Stimulated activated CD8-positive, alpha-beta memory T cell treated with anti-CD3 and anti-CD28 coated beads, Interleukin-2, amount 100 ng/mL, for 48 hours (primary cell): Measurements from ENCODE around the gene ASPRV1.

ENCODE experiments used
- DNase-seq, 2 donors: peaks; one replicate each; pipeline ENCODE4 v3.0.0-alpha.2; 2020; ENCODE audit warnings: low read depth in 2 of 2

Gene ASPRV1

DNA sequence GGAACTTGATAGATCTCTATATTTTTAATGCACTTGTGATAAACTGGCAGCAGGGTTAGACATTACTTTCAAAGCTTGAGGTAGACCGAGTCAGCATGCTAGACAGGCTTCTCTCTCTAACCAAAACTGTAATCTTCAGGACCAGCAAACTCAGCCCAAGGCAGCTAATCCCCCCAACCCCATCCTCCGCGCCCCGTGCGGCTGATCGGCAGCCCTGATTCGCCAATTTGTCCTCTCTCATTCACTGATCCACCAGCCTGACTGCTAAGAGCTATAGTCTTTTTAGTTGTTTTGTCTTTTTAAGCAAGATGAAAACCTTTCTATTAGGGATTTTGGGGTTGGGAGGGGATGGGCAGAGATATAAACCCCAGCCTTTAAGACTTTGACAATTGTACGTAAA lies 20.7 kb downstream of the ASPRV1 start:
- no peak for DNase-seq

DNA sequence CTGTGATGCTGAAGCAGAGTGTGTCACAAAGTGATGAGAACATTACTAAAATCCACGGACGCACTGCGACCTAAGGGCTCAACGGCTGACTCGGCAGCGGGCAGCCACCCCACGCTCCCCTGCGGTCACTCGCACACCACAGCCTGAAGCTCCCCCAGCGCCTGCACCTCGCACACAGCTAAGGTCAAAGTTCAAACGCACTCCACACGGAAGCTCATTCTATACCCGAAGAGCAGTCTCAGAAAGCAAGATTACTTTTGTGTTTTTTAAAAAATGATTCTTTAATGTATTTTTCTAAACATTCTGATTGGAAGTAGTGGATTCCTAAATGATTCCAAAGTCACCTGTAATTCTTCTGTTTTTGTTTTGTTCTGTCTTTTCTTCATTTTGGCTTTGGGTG lies 21.7 kb downstream of the ASPRV1 start:
- no peak for DNase-seq

DNA sequence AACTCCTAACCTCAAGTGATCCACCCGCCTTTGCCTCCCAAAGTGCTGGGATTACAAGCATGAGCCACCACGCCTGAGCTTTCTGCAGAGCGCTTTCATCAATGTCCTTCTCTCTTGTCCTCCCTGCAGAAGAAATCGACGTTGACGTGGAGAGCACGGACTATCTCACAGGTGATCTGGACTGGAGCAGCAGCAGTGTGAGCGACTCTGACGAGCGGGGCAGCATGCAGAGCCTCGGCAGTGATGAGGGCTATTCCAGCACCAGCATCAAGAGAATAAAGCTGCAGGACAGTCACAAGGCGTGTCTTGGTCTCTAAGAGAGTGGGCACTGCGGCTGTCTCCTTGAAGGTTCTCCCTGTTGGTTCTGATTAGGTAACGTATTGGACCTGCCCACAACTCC lies 23.5 kb downstream of the ASPRV1 start:
- no peak for DNase-seq

DNA sequence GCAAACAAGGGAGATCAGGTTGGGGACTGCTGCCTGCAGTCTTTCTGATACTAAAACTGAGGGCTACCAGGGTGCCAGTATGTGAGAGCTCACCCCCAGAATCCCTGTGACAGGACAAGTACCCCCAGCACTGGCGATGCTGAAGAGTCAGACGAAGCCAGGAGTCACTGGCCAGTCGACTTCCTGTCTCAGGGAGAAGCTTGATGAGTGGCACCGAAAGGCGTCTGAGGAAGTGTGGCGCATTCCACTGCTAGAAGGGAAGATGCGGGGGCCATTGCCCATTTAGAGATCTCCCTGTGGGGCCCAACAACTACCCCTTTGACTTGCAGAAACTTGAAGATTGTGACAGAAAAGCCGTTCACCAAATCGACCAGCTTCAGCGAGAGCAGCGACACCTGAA lies 24.5 kb downstream of the ASPRV1 start:
- DNase-seq, result no peak

GRCh38 chr2:69935011-69935410 lies 26.4 kb downstream of the ASPRV1 start:
- no peak for DNase-seq

DNA sequence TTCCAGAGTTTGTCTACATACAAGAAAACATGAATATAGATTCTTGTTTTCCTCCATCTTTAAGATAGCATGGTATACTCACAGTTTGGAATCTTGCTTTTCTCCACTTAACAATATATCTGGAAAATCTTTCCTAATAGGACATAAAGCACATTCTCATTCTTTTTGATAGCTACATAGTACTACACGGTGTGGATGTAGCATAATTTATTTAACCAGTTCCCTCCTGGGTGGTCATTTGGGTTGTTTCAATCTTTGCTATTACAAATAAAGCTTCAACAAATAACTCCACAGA lies 26.9 kb downstream of the ASPRV1 start:
- no peak for DNase-seq

- DNase-seq, result no peak
Measured at GRCh38 chr2:69933839-69934613, 27.4 kb downstream of the ASPRV1 start.

DNA sequence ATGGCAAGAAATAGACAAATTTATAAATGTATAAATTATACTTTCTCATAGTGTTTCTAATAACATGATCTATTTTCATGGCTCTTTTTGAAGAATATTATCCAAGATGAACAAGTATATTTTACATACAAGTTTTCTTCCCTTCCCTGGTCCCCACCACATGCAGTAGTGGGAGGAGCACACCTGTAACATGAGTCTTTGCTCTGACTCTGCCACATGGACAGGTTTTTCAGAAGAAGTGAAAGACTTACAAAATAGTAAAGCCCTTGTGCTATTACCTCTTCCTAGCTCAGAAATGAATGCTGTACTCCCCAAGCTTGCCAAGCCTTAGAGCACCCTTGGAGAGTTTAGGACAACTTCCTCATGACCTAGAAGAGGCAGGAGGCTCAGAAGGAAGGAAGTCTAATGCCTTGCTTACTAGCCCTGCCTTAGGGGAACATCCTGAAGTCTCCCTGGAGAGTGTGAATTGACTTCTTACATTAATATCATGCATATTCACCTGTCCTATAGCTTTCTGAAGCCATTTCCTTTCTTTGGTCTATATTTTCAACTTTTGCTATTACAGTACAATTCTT lies 28.1 kb downstream of the ASPRV1 start:
- DNase-seq, result no peak

DNA sequence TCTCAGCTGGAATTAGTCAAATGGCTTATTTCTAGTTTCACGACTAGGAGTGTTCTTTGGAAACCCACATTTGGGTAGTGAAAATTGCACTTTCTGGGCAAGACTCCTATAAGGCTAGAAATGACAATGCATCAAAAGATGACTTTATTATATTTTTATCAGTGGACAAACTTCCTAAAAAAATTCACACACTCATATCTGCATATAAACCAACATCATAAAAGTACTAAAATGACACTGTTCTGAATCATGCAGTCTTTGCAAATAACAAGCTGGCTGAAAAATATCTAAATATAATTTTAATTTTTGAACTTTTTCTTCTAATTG lies 28.9 kb downstream of the ASPRV1 start:
- no peak for DNase-seq

DNA sequence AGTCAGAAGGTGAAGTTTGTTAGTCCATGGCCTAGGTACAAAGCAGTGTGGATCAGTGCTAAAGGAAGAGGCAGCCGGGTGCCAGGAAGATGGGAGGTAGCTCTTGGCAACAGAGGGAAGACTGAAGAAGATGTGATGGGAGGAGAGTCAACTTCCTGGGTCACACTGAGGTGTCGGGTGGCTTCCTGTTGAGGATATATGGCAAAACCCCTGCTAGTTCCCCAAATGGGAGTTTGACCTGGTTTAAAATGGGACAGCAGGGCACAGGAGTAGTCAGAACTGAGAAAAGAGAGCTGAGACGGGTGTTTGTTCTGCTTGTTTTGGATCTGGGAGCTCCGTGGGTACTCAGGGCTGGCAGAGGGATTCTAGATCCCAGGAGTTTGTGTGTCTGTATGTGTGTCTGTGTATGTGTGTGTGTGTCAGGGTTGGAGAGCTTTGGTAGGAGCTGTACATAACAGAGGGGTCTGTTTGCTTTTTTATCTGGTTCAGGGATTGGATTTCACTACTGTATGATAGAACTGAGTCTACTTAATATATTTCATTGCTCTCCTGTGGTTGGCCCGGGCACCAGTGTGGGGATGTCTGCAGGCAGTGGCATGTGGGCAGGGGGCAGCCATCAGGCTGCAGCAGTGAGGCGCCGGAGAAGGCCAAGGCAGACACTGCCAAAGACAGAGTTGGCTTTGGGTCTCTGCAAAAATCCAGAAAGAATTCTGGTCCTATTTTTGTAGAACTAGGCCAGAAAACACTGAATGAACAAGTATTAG lies 29.4 kb downstream of the ASPRV1 start:
- DNase-seq, result no peak

- DNase-seq, result no peak
Measured at GRCh38 chr2:69926849-69927515, 34.4 kb downstream of the ASPRV1 start.

DNA sequence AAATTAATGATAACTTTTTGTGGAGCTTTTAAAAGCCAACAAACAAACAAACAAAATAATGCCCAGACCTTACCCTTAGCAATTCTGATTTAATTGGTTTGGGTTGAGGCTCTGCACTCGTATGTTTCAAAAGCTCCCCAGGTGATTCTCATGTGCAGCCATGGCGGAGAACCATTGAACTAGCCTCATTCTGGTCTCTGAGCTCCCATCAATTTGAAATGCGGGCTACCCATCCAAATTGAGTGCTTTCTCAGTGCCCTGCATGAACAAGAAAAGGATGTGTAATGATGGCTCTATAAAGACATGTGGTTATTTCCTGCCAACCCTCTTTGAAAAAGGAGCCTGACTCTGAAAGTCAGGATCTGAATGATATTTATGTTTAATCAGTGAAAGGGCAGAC lies 38.3 kb downstream of the ASPRV1 start:
- no peak for DNase-seq

GRCh38 chr2:69918401-69918800 lies 43.0 kb downstream of the ASPRV1 start:
- no peak for DNase-seq

DNA sequence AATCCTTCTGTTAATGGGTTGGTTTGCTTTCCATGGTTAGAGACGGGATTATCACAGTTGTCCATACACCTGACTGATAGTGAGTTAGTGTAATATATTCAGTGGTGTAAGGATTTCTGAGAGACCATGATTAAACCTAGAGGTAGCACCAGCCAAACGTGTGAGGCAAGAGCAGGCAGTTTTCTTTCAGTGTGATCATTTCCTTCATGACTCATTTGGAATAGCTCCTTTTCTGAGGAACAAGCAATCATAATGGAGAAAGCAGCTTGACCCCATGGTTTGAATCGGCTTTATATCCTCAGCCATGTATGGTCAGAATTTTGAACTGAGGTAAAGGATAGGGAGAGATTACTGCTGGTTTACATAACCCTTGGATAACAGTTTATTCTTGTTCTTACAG lies 43.6 kb downstream of the ASPRV1 start:
- DNase-seq, result no peak

- DNase-seq, result no peak
Measured at GRCh38 chr2:69916106-69916505, 45.3 kb downstream of the ASPRV1 start.

DNA sequence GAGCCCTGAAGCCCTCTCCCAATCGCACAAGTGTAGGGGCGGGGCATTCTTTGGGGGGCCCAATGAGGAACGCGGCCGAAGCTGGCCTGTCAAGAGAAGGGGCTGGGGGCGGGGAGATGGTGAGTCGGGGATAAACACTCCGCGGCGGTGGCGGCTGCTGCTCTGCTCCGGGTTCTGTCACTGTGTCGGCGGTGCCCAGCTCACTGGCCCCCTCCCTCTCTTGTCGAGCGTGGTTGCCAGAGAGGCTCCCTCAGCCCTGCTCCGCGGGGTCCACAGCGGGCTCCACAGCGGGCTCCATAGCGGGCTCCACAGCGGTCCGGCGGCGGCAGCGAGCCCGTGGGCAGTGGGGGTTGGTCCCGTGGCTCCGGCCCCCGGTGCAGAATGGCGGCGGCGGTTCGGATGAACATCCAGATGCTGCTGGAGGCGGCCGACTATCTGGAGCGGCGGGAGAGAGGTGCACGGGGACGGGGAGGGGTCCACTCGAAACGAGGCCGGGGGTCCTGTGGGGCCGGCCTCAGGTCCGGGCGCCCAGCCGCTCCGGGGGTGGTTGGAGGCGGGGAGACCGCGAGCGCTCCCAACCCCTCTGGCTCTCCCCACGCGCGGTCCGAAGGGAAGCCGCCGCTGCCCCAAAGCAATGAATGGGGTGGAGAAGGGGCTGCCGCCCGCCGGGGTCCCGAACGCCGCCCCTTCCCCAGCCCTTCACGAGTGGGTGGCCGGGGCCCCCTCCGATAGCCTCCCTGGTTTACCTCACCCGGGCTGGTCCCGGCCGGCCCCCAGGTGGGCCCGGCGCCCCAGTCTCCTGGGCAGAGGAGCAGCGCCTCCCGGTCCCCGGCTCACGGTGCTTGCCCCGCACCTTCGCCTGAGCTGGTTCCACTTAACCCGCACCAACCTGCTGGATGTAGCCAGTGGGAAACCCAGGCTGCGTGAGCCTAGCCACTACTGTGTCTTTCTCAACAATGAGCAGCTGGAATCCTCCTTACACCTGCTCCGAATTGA lies 46.2 kb downstream of the ASPRV1 start, which contains the start of gene MXD1:
MXD1 (plus strand) TSS at position 160 of the 996 bp plus-strand sequence; CDS start at position 382, 222 bp downstream.
- DNase-seq, result peak; percentile 99

- DNase-seq, result peak in 1 of 2 donors; percentile 8
Measured at GRCh38 chr2:69914164-69914949, 47.1 kb downstream of the ASPRV1 start.

DNA sequence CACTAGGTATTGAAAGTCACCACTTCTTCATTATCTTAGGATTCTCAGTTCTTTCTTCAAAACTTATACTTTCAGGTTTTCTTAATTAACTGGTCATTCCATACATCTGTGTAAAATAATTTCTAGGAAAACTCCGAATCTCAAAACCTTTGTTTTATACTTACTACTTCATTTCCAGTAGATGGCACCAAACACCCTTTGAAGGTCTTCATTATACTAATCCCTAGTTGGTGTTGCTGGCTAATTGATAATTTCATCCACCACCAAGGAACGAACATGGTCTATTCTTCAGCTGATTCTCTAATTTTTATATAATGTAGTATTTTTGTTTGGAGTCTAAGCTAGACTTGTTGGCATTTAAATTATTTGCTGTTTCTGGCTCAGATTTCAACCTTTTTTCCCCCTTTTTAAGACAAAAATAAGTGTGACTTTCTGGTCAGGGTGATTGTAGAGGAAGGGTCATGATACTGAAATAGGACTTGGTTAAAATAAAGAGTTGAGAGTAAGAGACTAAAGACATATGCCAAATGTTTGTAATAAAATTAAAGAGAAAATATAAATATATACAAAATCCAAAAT lies 49.4 kb downstream of the ASPRV1 start:
- DNase-seq, result no peak
